ENCODE data around the gene TTC34. TPM values are rescaled to one million over a fixed set of nuclear protein-coding genes. Genes with fewer than 3 reads are reported as not detected.

Gene TTC34
- total and polyA plus RNA-seq, 2 of the 13 experiments (the other 11 are each of a cell fraction or from before 2014, with no cell fraction given), result 0.07 to 0.11 TPM

DNA sequence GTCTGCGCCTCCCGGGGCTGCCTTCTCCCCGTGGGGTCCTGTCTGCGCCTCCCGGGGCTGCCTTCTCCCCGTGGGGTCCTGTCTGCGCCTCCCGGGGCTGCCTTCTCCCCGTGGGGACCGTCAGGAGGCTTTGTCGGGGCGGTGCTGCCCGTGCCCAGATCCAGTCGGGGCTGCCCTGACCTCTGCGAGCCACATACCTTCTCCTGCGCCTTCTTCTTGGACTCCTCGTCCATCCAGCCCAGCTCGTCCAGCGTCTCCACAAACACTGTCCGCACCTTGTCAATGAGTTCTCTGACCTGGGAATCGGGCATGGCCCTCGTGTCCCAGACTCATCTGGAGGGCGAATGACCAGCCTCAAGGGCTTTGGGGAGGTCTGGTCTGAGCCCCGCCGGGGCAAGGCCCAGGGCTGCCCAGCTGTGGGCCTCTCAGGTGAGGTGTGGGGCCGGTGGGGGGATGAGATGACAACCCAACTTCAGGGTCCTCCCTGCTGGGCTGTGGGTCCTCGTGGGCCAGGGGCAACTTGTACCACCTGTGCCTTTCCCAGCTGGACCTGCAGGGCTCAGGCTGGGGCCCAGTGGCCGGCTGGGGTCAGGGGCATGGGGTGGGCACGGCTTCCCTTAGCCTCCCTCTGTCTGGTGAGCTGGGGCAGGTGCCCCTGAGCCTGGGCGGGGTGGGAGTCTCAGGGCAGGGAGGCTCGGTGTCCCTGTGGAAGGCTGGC lies 205.5 kb downstream of the TTC34 start:
- H3K27ac ChIP-seq (ENCODE audit: extremely low read length, insufficient read depth, low read length), result no peak overlapping the region
- H3K27me3 ChIP-seq (ENCODE audit: control insufficient read depth in 1 of 2, insufficient read depth in 2 of 2, low read length in 2 of 2), result peaks cover 8 to 48% of the 10 kb centered on the region in 2 experiments; a peak in 4 of 5 replicates
- H4K20me1 ChIP-seq (ENCODE audit: insufficient read depth, low read length), result no peaks in the 10 kb centered on the region
- no peaks in the 10 kb centered on the region for H3K79me2 ChIP-seq (ENCODE audit: insufficient read depth, low read length)
- H3K9ac ChIP-seq (ENCODE audit: insufficient read depth, low read depth, low read length), result no peak overlapping the region
- H3K4me3 ChIP-seq (replicated peaks in 1 of 3; ENCODE audit: insufficient read depth in 1 of 3, low read depth in 2 of 3, low read length in 3 of 3), result no peak overlapping the region
- BruUV-seq (replicated peaks), result no TSS peak
- peaks cover 12% of the 10 kb centered on the region for H3K4me1 ChIP-seq (ENCODE audit: insufficient read depth, low read length)
- WGBS (ENCODE audit: low lambda C conversion rate), result 62% methylated on average over 12 of the region's 31 CpGs
- H3K4me2 ChIP-seq (ENCODE audit: low read depth, low read length), result no peak overlapping the region
- H3K36me3 ChIP-seq (replicated peaks in 1 of 2; ENCODE audit: control insufficient read depth in 1 of 2, insufficient read depth in 2 of 2, low read length in 2 of 2), result no peaks in the 10 kb centered on the region
- ChIA-PET POLR2A (no interaction called here), CTCF (ENCODE audit: low intra/inter-chr PET ratio, low total read pairs) (no interaction called here)
- DNase-seq (ENCODE audit: low spot score) (no peak), FAIRE-seq (no peak), ATAC-seq (no peak)
- TF ChIP-seq HHEX (CRISPR knock-in tag; IDR thresholded peaks at IDR 0.05) (no peak), KLF13 (CRISPR knock-in tag; IDR thresholded peaks at IDR 0.05) (no peak), PHB2 (IDR thresholded peaks at IDR 0.05; ENCODE audit: partially characterized antibody) (no peak), FUBP1 (CRISPR knock-in tag; IDR thresholded peaks at IDR 0.05; ENCODE audit: borderline replicate concordance) (no peak), ZNF513 (CRISPR knock-in tag; conservative IDR thresholded peaks at IDR 0.05) (no peak), ZNF761 (CRISPR knock-in tag; conservative IDR thresholded peaks at IDR 0.05) (no peak), NKX3-1 (CRISPR knock-in tag; IDR thresholded peaks at IDR 0.05) (no peak), RBM39 (IDR thresholded peaks at IDR 0.05; ENCODE audit: low read depth, low read length, poor library complexity, severe bottlenecking) (no peak), ZNF768 (CRISPR knock-in tag; IDR thresholded peaks at IDR 0.05) (no peak), CCAR2 (optimal IDR thresholded peaks at IDR 0.05; ENCODE audit: low read depth, low read length) (no peak), SRY (CRISPR knock-in tag; IDR thresholded peaks at IDR 0.05) (no peak), CENPX (CRISPR knock-in tag; IDR thresholded peaks at IDR 0.05) (no peak), YY1 (IDR thresholded peaks at IDR 0.05; ENCODE audit: insufficient read depth, insufficient replicate concordance, low read depth, low read length) (no peak), ZNF460 (CRISPR knock-in tag; IDR thresholded peaks at IDR 0.05; ENCODE audit: borderline replicate concordance) (no peak), AHR (CRISPR knock-in tag; IDR thresholded peaks at IDR 0.05) (no peak)
- in situ Hi-C loops (cut with HindIII; ENCODE audit: extremely low pct_ligation_motif_present, low pct_unique_long_range_greater_than_20kb) (no loop called here), intact Hi-C loops (cut with micrococcal nuclease; ENCODE audit: unreplicated experiment) (no loop called here)
- no peak overlapping the region for H2AFZ ChIP-seq (ENCODE audit: low read length)
- no peaks in the 10 kb centered on the region for H3K9me3 ChIP-seq (ENCODE audit: low read length)

Measured in HepG2 (cell line).